Epidermal melanocyte (primary cell): ENCODE data around the gene FH.

Experiments
- DNase-seq: peaks from one replicate; pipeline ENCODE4 v3.0.0; 2011; ENCODE audit warnings: low spot score; ENCODE audit not compliant: insufficient read length

The FH gene

DNA sequence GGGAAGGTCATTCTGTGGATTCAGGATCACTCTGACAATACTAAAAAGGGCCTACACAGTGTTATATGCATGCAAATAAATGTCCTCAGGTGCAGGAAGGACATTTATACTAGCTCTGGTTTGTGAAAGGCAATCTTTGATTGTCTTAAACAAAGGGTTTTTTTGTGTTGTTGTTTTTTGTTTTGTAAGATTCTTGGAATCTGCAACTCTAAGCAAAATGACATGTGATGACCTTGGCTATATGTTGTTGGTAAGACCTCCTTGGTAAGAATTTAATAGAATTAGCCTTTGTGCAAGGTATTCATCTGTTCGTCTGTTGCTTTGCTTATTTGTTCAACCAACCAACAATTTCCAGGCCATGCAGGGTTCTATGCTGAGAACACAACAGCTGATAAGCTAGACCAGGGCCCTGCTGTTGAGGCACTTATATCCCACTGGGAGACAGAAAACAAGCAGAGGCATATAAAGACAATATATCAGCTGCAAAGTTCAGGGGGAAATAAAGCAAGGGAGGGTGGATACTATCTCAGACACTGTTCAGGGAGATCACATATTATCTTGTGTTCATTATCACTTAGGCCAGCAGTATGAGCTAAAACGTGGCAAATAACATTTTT, 60.3 kb downstream of the FH start:
- no peak for DNase-seq

DNA sequence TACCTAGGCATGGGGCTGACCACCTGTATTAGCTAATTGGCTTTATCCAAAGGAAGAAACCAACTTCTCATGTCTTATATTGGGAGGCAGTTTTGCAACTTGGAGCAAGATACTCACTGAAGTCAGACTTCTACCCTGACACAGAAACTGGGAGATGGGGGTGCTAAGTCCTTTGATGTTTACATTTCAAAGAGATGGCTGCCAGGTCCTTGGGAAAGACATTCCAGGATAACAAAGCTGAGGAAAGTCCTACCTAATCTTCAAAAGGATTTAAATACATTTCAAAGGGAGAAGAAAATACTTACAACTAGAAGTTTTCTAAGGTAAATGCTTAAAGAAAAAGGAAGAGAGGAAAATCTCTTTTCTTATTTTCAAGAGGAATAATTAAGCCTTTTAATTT, 62.1 kb downstream of the FH start:
- no peak for DNase-seq

DNA sequence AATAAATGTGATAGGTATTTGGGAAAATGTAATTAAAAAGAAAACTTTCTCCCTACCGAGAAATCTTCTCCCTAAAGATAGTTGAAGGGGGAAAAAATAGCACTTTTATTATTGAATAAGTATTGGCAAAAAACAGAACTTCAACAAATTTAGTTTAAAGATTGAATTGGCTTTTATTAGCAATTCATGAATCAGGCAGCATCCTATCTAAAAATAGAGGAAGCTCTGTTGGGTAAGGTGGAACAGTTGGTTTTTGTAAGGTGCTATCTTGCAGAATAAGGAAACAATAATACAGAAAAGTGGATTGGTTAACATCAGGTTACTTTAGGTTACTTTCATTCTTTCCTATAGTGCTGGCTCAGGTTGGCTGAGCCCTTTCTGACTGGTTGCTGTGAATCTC, 62.8 kb downstream of the FH start:
- DNase-seq, result no peak

DNA sequence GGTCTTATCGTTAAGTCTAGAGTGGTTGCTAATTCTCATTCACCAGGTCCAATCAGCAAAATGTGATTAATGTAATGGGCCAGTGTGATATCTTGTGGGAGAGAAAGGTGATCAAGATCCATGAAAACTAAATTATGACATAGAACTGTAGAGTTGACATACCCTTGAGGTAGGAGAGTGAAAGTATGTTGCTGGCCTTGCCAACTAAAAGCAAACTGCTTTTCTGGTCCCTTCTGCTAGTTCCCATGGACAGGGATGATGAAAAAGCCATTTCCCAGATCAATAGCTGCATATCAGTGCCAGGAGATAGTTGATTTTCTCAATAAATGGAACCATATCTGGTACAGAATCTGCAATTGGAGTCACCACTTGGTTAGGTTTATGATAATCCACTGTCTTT, 65.8 kb downstream of the FH start:
- DNase-seq, result no peak

DNA sequence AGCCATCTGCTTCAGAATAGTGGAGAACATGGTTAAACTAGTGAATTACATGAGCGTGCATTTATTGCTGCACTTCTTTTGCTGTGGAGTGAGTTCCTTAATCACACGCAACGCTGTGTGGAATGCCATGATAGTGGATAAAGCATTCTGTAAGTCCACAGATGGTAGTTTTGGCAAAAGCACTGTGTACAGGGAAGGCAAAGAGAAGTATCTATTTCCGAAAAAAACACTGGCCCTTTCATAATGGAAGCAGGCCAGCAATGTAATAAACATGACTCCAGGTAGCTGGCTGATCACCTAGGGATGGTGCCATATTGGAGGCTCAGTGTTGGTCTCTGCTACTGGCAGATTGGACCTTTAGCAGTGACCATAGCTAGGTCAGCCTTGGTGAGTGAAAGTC, 67.6 kb downstream of the FH start:
- DNase-seq, result no peak
